Cardiac muscle cell (in vitro differentiated cells and primary cell): Measurements from ENCODE around the gene LEPR. TPM values are rescaled to one million over a fixed set of nuclear protein-coding genes. Genes with fewer than 3 reads are reported as not detected.
"Not testable (repeated sequence)": the region's sequence is repeated elsewhere in the genome, so short reads cannot be mapped to it uniquely, and the experiment has no call there.

Experiments used
- DNase-seq, 2 donors: peaks; one replicate each; pipeline versions ENCODE4 v3.0.0 to v3.0.0-alpha.2; 2010 to 2017; ENCODE audit warnings: low read depth in 1 of 2, low spot score in 1 of 2
- H3K27ac ChIP-seq: fragments of 200-600 bp; sonication (generic); 2 replicates; pipeline ENCODE4 v1.5.1; 2016
- H3K27me3 ChIP-seq: fragments of 200-600 bp; sonication (generic); 2 replicates; pipeline ENCODE4 v1.6.0; 2016; ENCODE audit warnings: control low read depth
- H3K36me3 ChIP-seq: fragments of 200-600 bp; sonication (generic); 2 replicates; pipeline ENCODE4 v1.5.1; 2016; ENCODE audit warnings: control low read depth
- H3K4me1 ChIP-seq: fragments of 200-600 bp; sonication (generic); 2 replicates; pipeline ENCODE4 v1.8.1; 2017; ENCODE audit warnings: low read depth, mild to moderate bottlenecking, mixed run types
- H3K4me3 ChIP-seq: fragments of 200-600 bp; sonication (generic); 2 replicates; pipeline ENCODE4 v1.5.1; 2016; ENCODE audit warnings: mild to moderate bottlenecking
- H3K9me3 ChIP-seq: fragments of 200-600 bp; sonication (generic); 2 replicates; pipeline ENCODE4 v1.5.1; 2017; ENCODE audit warnings: low read depth, mild to moderate bottlenecking, control low read depth
- CTCF ChIP-seq: IDR thresholded peaks from 2 replicates; pipeline ENCODE4 v1.5.1; 2012; ENCODE audit warnings: low read depth, mild to moderate bottlenecking, low read length
- polyA plus RNA-seq: library from polyadenylated mRNA; unstranded; fragments of >200 nt; fragmentation: Nextera tagmentation; extraction: Ambion mirVana; gene quantifications from 2 replicates; pipeline ENCODE4 v1.2.1, GENCODE V29; 2016
- total RNA-seq: library from RNA; depleted of rRNA; stranded (reverse); fragments of >200 nt; gene quantifications from 2 replicates; pipeline ENCODE4 v1.2.3, GENCODE V29; 2016

Gene LEPR
- total and polyA plus RNA-seq, 2 experiments from 2014 or later = 5.5 to 10.2 TPM

DNA sequence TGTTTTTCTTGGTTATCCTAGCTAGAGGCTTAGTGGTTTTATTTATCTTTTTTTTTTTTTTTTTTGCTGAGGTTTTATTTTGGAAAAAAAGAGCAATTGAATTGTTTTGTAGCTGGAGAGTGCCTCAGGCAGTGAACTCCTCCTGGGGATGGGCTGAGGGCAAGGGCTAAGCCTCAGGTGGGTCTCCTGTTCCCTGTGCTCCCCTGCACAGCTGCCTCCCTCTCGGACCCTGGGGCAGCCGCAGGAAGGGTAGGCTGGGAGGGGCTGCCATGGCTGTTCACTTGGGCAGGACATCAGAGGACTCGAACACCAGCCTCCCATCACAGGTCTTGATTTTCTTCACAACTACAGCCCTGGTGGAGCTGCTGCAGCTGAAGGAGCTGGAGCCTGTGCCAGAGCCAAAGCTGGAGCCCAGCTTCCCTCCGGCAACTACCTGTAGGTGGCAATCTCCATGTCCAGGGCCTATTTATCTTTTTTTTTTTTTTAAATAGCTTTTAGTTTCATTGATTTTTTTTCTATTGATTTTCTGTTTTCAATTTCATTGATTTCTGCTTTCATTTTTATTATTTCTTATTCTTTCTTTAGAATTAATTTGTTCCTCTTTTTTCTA is 28.9 kb downstream of the LEPR start:
- H3K27ac ChIP-seq = no peak overlapping the region
- H3K4me3 ChIP-seq = no peak overlapping the region
- no peaks in the 10 kb centered on the region for H3K9me3 ChIP-seq
- no peaks in the 10 kb centered on the region for H3K4me1 ChIP-seq
- H3K36me3 ChIP-seq = no peaks in the 10 kb centered on the region
- H3K27me3 ChIP-seq = no peaks in the 10 kb centered on the region
- DNase-seq = no peak
- TF ChIP-seq CTCF = no peak

- not testable (repeated sequence) for H3K36me3 ChIP-seq, H3K27me3 ChIP-seq, H3K9me3 ChIP-seq, DNase-seq, H3K27ac ChIP-seq, H3K4me3 ChIP-seq, H3K4me1 ChIP-seq
Observed at GRCh38 chr1:65455678-65456077, 35.2 kb downstream of the LEPR start.

GRCh38 chr1:65456481-65456880 is 36.0 kb downstream of the LEPR start:
- DNase-seq = no peak
- TF ChIP-seq CTCF = no peak

GRCh38 chr1:65457868-65458267 is 37.4 kb downstream of the LEPR start:
- Histone ChIP-seq H3K9me3 (no peaks in the 10 kb centered on the region), H3K27ac (no peak overlapping the region), H3K4me3 (no peak overlapping the region), H3K4me1 (no peaks in the 10 kb centered on the region), H3K36me3 (no peaks in the 10 kb centered on the region), H3K27me3 (no peaks in the 10 kb centered on the region)
- no peak for TF ChIP-seq CTCF
- DNase-seq = no peak

More at GRCh38 chr1:65456481-65456880, 36.0 kb downstream of the LEPR start:
- Histone ChIP-seq H3K4me3 (no peak overlapping the region), H3K27me3 (no peaks in the 10 kb centered on the region), H3K9me3 (no peaks in the 10 kb centered on the region), H3K4me1 (no peaks in the 10 kb centered on the region), H3K27ac (no peak overlapping the region), H3K36me3 (no peaks in the 10 kb centered on the region)

DNA sequence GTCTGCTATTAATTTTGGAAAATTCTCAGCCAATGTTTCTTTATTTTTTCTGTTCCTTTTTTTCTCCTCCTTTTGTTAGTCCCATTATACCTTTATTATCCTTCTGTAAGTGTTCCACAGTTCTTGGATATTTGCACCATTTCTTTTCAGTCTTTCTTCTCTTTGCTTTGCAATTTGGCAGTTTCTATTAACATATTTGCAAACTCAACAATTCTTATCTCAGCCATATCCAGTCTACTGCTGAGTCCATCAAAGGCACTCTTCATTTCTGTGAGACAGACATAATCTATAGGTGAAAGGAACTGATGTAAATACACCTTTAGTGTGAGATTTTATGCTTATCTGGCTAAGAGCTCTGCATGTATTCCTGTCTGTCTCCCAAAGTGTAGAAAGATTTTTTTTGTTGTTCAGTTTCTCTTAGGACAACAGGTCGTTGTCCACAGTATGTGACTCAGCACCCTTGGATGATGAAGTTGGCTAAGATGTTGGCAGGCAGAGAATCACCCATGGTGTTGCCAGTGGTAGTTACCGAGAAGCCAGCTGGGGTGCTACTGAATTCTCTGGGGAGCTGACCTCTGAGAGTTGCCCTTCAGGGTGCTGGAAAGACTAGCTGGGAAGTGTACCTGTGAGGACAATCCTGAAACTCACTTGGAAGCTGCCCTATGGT is 38.4 kb downstream of the LEPR start:
- Histone ChIP-seq H3K36me3 (no peaks in the 10 kb centered on the region), H3K27me3 (no peaks in the 10 kb centered on the region), H3K4me3 (no peak overlapping the region), H3K9me3 (no peaks in the 10 kb centered on the region), H3K4me1 (no peaks in the 10 kb centered on the region), H3K27ac (no peak overlapping the region)
- DNase-seq = no peak
- TF ChIP-seq CTCF = no peak

DNA sequence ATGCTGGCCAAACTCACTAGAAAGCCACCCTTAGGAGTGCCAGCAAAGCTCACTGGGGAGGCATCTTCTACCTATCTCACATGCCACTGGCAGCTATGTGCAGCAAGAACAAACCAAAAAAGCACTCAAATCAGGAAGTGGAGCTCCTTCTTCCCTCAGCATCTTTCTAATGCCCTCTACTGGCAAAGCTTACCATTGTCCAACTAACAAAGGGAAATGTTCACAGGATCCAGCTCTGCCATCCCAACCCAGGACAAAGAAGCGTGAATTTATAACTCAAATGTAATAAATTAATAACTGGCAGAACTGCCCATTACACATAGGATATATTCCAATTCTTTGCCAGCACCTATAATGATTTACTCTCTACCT is 38.9 kb downstream of the LEPR start:
- DNase-seq = peak; percentile 40 to 64
- peak; percentile 71 for TF ChIP-seq CTCF
- no peak overlapping the region for H3K27ac ChIP-seq
- H3K4me3 ChIP-seq = no peak overlapping the region
- H3K4me1 ChIP-seq = no peaks in the 10 kb centered on the region
- no peaks in the 10 kb centered on the region for H3K36me3 ChIP-seq
- no peaks in the 10 kb centered on the region for H3K9me3 ChIP-seq
- H3K27me3 ChIP-seq = no peaks in the 10 kb centered on the region

- peaks cover 25% of the 10 kb centered on the region for H3K4me1 ChIP-seq
Observed at GRCh38 chr1:65465837-65466236, 45.4 kb downstream of the LEPR start.

More at GRCh38 chr1:65465837-65466236, 45.4 kb downstream of the LEPR start:
- not testable (repeated sequence) for DNase-seq, H3K4me3 ChIP-seq, H3K27me3 ChIP-seq, H3K27ac ChIP-seq, H3K36me3 ChIP-seq, H3K9me3 ChIP-seq
